SK-N-SH (cell line): Measurements from ENCODE around the gene THAP12. TPM values are rescaled to one million over a fixed set of nuclear protein-coding genes. Genes with fewer than 3 reads are reported as not detected.

Experiments used
- CTCF ChIA-PET: fragments of 300-600, 350-600 bp; formaldehyde crosslinking; extraction: SDS; loops from one replicate; lab custom pipeline; 2021; lab: Yijun Ruan, JAX
- POLR2A ChIA-PET: fragments of 350-600 bp; sonication (Branson Sonifier 250); formaldehyde crosslinking; extraction: SDS; loops from one replicate; lab custom pipeline; 2020; ENCODE audit warnings: antibody characterized with exemption, inconsistent platforms; lab: Yijun Ruan, JAX
- DNase-seq: peaks from one replicate; pipeline ENCODE4 v3.0.0; 2012
- H2AFZ ChIP-seq: fragments of 200-600 bp; sonication (generic); 2 replicates; pipeline ENCODE4 v1.8.1; 2016; ENCODE audit warnings: antibody characterized with exemption, mild to moderate bottlenecking, low read depth
- H3F3A ChIP-seq: fragments of 200-600 bp; sonication (generic); replicated peaks from 2 replicates; pipeline ENCODE3; 2016; ENCODE audit warnings: antibody characterized with exemption, mild to moderate bottlenecking; ENCODE audit not compliant: insufficient read depth
- H3K27ac ChIP-seq, 2 experiments: fragments of 200-500 bp in 1 of 2; fragments of 200-600 bp in 1 of 2; sonication (Bioruptor generic) in 1 of 2; sonication (generic), shearing (Covaris generic) in 1 of 2; 2 replicates each; pipeline versions ENCODE4 v1.5.1 to v1.6.1; 2014 to 2016; ENCODE audit warnings: low read depth in 2 of 2, inconsistent platforms in 1 of 2, low read length in 1 of 2, mild to moderate bottlenecking in 1 of 2, mixed read lengths in 1 of 2
- H3K27me3 ChIP-seq: fragments of 200-600 bp; sonication (generic), shearing (Covaris generic); 2 replicates; pipeline ENCODE4 v1.6.1; 2016; ENCODE audit warnings: mixed run types; ENCODE audit not compliant: insufficient read depth
- H3K36me3 ChIP-seq, 2 experiments: fragments of 200-500 bp in 1 of 2; fragments of 200-600 bp in 1 of 2; sonication (Bioruptor generic) in 1 of 2; sonication (generic) in 1 of 2; replicated peaks in 1 of 2; 2 replicates each; pipeline versions ENCODE3 to v1.5.1; 2014 to 2016; ENCODE audit warnings: low read length in 1 of 2, mild to moderate bottlenecking in 1 of 2; ENCODE audit not compliant: insufficient read depth in 2 of 2, control insufficient read depth in 1 of 2
- H3K4me1 ChIP-seq, 2 experiments: fragments of 200-500 bp in 1 of 2; fragments of 200-600 bp in 1 of 2; sonication (Bioruptor generic) in 1 of 2; sonication (generic), shearing (Covaris generic) in 1 of 2; 2 replicates each; pipeline versions ENCODE4 v1.5.1 to v1.6.1; 2014 to 2016; ENCODE audit warnings: low read depth in 1 of 2, low read length in 1 of 2, mixed run types in 1 of 2; ENCODE audit not compliant: insufficient read depth in 2 of 2, control insufficient read depth in 1 of 2
- H3K4me2 ChIP-seq: fragments of 200-600 bp; sonication (generic), shearing (Covaris generic); 2 replicates; pipeline ENCODE4 v1.6.1; 2017; ENCODE audit warnings: mixed run types
- H3K4me3 ChIP-seq, 2 experiments: fragments of 200-500 bp in 1 of 2; fragments of 200-600 bp in 1 of 2; sonication (Bioruptor generic) in 1 of 2; sonication (generic), shearing (Covaris generic) in 1 of 2; 2 replicates each; pipeline versions ENCODE4 v1.5.1 to v1.8.1; 2014 to 2016; ENCODE audit warnings: low read depth in 2 of 2, inconsistent platforms in 1 of 2, low read length in 1 of 2, mild to moderate bottlenecking in 1 of 2, mixed read lengths in 1 of 2, moderate library complexity in 1 of 2
- H3K79me2 ChIP-seq: fragments of 200-600 bp; sonication (generic); 2 replicates; pipeline ENCODE4 v1.8.1; 2017; ENCODE audit warnings: mild to moderate bottlenecking; ENCODE audit not compliant: insufficient read depth
- H3K9ac ChIP-seq: fragments of 200-600 bp; sonication (generic); 2 replicates; pipeline ENCODE4 v1.6.1; 2017; ENCODE audit warnings: mixed run types
- H3K9me2 ChIP-seq: fragments of 200-600 bp; sonication (generic); 2 replicates; pipeline ENCODE4 v1.6.1; 2017; ENCODE audit warnings: mixed run types
- H3K9me3 ChIP-seq: fragments of 200-600 bp; sonication (generic); 2 replicates; pipeline ENCODE4 v1.6.1; 2017; ENCODE audit warnings: mixed run types, mild to moderate bottlenecking, moderate library complexity
- H4K20me1 ChIP-seq: fragments of 200-600 bp; sonication (generic); 2 replicates; pipeline ENCODE4 v1.6.1; 2017; ENCODE audit warnings: mild to moderate bottlenecking, mixed run types; ENCODE audit not compliant: insufficient read depth
- EP300 ChIP-seq, 2 experiments: IDR thresholded peaks; 2 replicates each; pipeline versions ENCODE4 v1.4.0 to v1.6.1; 2012; ENCODE audit warnings: borderline replicate concordance in 1 of 2, low read depth in 1 of 2, low read length in 1 of 2
- IRF3 ChIP-seq: fragments of 150-350 bp; IDR thresholded peaks from 2 replicates; pipeline ENCODE4 v1.6.1; 2016; ENCODE audit warnings: mild to moderate bottlenecking, low read depth, low read length
- MEF2A ChIP-seq: IDR thresholded peaks from 2 replicates; pipeline ENCODE4 v1.4.0; 2012; ENCODE audit warnings: low read depth, borderline replicate concordance
- NRF1 ChIP-seq: IDR thresholded peaks from 2 replicates; pipeline ENCODE4 v1.6.1; 2012; ENCODE audit warnings: low read depth, mild to moderate bottlenecking, low read length
- RCOR1 ChIP-seq: fragments of 150-350 bp; IDR thresholded peaks from 2 replicates; pipeline ENCODE4 v1.6.1; 2017; ENCODE audit warnings: antibody characterized with exemption, low read length
- REST ChIP-seq: IDR thresholded peaks from 2 replicates; pipeline ENCODE4 v1.6.1; 2012; ENCODE audit warnings: mild to moderate bottlenecking, low read depth, low read length, moderate library complexity
- YY1 ChIP-seq: IDR thresholded peaks from 2 replicates; pipeline ENCODE4 v1.4.0; 2012; ENCODE audit warnings: low read depth, mild to moderate bottlenecking
- WGBS: methylation state at CpG from one replicate; pipeline ENCODE4 v1.1.6; 2017; ENCODE audit warnings: low lambda C conversion rate; 5-methylcytosine and 5-hydroxymethylcytosine counted together
- polyA plus RNA-seq, 3 experiments: library from polyadenylated mRNA; depleted of rRNA; stranded (reverse); fragments of >200 nt; gene quantifications; 2 replicates each; pipeline ENCODE4 v1.2.3, GENCODE V29; 2012

Gene THAP12
- polyA plus RNA-seq, 1 of the 3 experiments (the other 2 are of a cell fraction): 14.9 TPM

- WGBS: 84% methylated on average over 10 of the region's 10 CpGs
- CTCF ChIA-PET: interaction anchor here (0.7 kb wide), 1 partner anchor 12 kb away, joined by 3 read pairs; no protein-coding TSS in a partner anchor
- no peaks in the 10 kb centered on the region for H3K79me2 ChIP-seq
Measured at GRCh38 chr11:76410851-76411357, 30.0 kb upstream of the THAP12 start.

More at GRCh38 chr11:76410851-76411357, 30.0 kb upstream of the THAP12 start:
- Histone ChIP-seq H2AFZ (no peak overlapping the region), H3F3A (no peaks in the 10 kb centered on the region), H3K4me2 (no peak overlapping the region), H4K20me1 (no peaks in the 10 kb centered on the region), H3K36me3 (no peaks in the 10 kb centered on the region), H3K9me3 (no peaks in the 10 kb centered on the region), H3K9me2 (no peaks in the 10 kb centered on the region), H3K9ac (no peak overlapping the region), H3K27me3 (no peaks in the 10 kb centered on the region), H3K27ac (no peak overlapping the region), H3K4me1 (peaks cover 0 to 13% of the 10 kb centered on the region in 2 experiments; a peak in 3 of 4 replicates), H3K4me3 (no peak overlapping the region)
- no peak for TF ChIP-seq YY1
- no peak for TF ChIP-seq REST
- TF ChIP-seq NRF1: no peak
- TF ChIP-seq EP300 (IDR thresholded peaks at IDR 0.05; ENCODE audit: borderline replicate concordance in 1 of 2, low read depth in 1 of 2, low read length in 1 of 2): no peak
- TF ChIP-seq IRF3: no peak
- no peak for TF ChIP-seq RCOR1
- no peak for TF ChIP-seq MEF2A
- no peak for DNase-seq
- POLR2A ChIA-PET: no interaction called here
